AG04450 (cell line): Measurements from ENCODE around the gene CFAP45. TPM values are rescaled to one million over a fixed set of nuclear protein-coding genes. Genes with fewer than 3 reads are reported as not detected.

ENCODE experiments used
- CTCF ChIA-PET: fragments of 300-600, 350-600 bp; formaldehyde crosslinking; extraction: SDS; loops from one replicate; lab custom pipeline; 2022; ENCODE audit warnings: antibody characterized with exemption, inconsistent platforms; lab: Charles Lee
- POLR2A ChIA-PET: fragments of 350-600 bp; formaldehyde crosslinking; extraction: SDS; loops from one replicate; lab custom pipeline; 2021; ENCODE audit warnings: antibody characterized with exemption, inconsistent platforms; lab: Yijun Ruan, JAX
- DNase-seq: peaks from one replicate; pipeline ENCODE4 v3.0.0-alpha.2; 2011; ENCODE audit warnings: low read depth, low spot score
- H3K27ac ChIP-seq: one replicate; pipeline ENCODE4 v1.5.1; 2012; ENCODE audit warnings: low read depth, low read length, control low read depth
- H3K27me3 ChIP-seq: one replicate; pipeline ENCODE4 v1.6.0; 2012; ENCODE audit warnings: low read length; ENCODE audit not compliant: control insufficient read depth, insufficient read depth
- H3K4me3 ChIP-seq: 2 replicates; pipeline ENCODE4 v1.5.1; 2011; ENCODE audit warnings: mild to moderate bottlenecking, low read depth, low read length, control low read depth
- H3K9me3 ChIP-seq: 2 replicates; pipeline ENCODE4 v1.5.1; 2012; ENCODE audit warnings: low read length; ENCODE audit not compliant: control insufficient read depth, insufficient read depth
- polyA plus RNA-seq: library from polyadenylated mRNA; depleted of rRNA; stranded (reverse); fragments of >200 nt; gene quantifications from 2 replicates; pipeline ENCODE4 v1.2.3, GENCODE V29; 2011
- TF ChIP-seq, protein P1 (sequence below): IDR thresholded peaks from 2 replicates; pipeline ENCODE4 v1.5.1; 2011; ENCODE audit warnings: low read depth, low read length, control low read depth, inconsistent platforms

Gene CFAP45
- polyA plus RNA-seq, 1 experiment: 0.29 TPM

DNA sequence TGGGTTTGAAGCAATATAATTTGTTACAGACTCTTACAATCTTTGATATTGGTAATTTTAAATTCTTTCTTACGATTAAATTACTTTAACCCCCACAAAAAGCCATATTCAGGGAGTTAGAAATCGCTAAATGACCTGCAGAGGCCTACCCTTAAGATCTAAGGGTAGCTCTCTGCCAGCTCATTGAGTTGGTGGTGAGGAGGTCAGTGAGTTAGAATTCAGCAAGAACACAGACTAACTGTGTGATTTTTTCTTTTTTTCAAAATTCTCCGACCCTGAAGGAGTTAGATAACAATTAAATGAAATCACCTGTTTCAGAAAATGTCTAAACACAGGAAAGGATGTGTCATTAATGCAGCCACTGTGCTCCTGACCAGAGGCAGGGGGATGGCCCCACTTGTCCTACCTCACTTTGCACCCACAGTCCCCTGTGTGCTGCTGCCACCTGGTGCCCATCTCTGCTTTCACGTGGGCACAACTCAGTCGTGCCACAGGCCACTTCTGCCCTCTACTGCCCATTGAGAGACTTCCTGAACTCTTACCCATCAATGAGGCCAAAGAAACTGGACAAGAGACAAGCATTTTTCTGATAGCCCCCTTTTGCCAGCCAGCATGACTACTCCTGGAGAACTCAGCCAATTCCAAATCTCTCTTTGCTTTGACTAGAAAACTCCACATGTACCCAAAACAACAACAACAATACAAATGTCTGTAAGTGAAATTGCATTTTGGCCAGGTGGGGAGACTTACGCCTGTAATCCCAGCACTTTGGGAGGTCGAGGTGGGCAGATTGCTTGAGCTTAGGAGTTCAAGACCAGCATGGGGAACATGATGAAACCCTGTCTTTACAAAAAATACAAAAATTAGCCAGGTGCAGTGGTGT is 8.4 kb downstream of the CFAP45 start:
- H3K4me3 ChIP-seq: no peak overlapping the region
- CTCF ChIA-PET: interaction anchor here (0.6 to 13.3 kb wide), 46 partner anchors 9 to 854 kb away, joined by 3 to 556 read pairs (median 6); partner anchors contain the start of genes DUSP23, FCRL6, SLAMF8 and TAGLN2
- no peaks in the 10 kb centered on the region for H3K9me3 ChIP-seq
- no peaks in the 10 kb centered on the region for H3K27me3 ChIP-seq
- TF ChIP-seq, protein P1, sequence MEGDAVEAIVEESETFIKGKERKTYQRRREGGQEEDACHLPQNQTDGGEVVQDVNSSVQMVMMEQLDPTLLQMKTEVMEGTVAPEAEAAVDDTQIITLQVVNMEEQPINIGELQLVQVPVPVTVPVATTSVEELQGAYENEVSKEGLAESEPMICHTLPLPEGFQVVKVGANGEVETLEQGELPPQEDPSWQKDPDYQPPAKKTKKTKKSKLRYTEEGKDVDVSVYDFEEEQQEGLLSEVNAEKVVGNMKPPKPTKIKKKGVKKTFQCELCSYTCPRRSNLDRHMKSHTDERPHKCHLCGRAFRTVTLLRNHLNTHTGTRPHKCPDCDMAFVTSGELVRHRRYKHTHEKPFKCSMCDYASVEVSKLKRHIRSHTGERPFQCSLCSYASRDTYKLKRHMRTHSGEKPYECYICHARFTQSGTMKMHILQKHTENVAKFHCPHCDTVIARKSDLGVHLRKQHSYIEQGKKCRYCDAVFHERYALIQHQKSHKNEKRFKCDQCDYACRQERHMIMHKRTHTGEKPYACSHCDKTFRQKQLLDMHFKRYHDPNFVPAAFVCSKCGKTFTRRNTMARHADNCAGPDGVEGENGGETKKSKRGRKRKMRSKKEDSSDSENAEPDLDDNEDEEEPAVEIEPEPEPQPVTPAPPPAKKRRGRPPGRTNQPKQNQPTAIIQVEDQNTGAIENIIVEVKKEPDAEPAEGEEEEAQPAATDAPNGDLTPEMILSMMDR: peak; percentile 97
- peak; percentile 81 for DNase-seq
- H3K27ac ChIP-seq: no peak overlapping the region
- POLR2A ChIA-PET: interaction anchor here (1.7 kb wide), 1 partner anchor 93 kb away, joined by 5 read pairs; no protein-coding TSS in a partner anchor

DNA sequence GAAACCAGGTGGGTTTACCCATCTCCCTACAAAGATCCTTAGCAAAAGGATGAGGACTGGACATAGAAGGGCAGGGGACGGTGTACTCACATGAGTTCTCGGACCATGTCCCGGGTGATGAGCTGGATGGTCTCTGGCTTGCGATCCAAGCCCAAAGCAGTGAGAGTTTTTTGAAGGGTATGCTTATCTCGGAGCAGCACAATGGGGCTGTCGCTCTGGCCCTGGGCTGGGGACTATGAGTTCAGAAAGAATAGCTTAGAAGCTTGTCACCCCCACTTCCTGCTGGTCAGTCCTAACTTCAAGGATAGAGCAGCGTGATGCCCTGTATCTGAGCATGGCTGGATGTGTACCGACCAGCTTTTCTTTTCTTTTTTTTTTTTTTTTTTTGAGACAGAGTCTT is 9.6 kb downstream of the CFAP45 start:
- CTCF ChIA-PET: interaction anchor here (0.9 to 13.3 kb wide), 31 partner anchors 10 to 677 kb away, joined by 3 to 556 read pairs (median 8); partner anchors contain the start of genes DUSP23, FCRL6 and TAGLN2
- POLR2A ChIA-PET: interaction anchor here (0.7 to 1.7 kb wide), 4 partner anchors 35 to 91 kb away, joined by 3 to 5 read pairs (median 4); partner anchors contain the start of gene TAGLN2

DNA sequence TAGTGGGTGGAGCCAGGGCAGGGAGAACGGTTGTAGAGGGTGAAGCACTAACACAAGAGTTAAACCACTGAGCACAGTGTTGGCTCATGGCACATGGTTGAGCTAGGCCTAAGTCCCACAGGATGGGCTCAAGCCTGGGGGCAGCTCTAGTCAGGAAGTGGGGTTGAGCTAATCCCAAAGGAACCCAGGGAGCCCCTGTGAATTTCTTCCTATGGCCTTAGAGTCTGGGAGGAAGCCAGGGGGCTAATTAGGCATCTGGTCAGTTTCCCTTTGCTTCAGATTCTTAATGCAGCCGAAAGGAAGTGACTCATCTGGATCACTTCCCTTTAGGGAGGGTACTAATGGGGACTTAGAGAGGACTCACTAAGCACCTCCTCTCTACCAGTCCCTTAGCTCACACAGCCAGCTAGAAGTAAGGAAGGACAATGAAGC is 10.1 kb downstream of the CFAP45 start:
- TF ChIP-seq, protein P1: no peak
- POLR2A ChIA-PET: interaction anchor here (1.0 to 1.7 kb wide), 3 partner anchors 35 to 91 kb away, joined by 4 to 5 read pairs (median 5); partner anchors contain the start of gene TAGLN2
- Histone ChIP-seq H3K4me3 (no peak overlapping the region), H3K27me3 (no peaks in the 10 kb centered on the region), H3K27ac (peak overlapping the region; percentile 52), H3K9me3 (no peaks in the 10 kb centered on the region)
- DNase-seq: peak; percentile 78
- CTCF ChIA-PET: interaction anchor here (1.2 to 13.3 kb wide), 22 partner anchors 9 to 676 kb away, joined by 3 to 556 read pairs (median 12); partner anchors contain the start of genes DUSP23, FCRL6 and TAGLN2

More for the DNA sequence above, 9.6 kb downstream of the CFAP45 start:
- TF ChIP-seq, protein P1: no peak
- no peak for DNase-seq
- Histone ChIP-seq H3K4me3 (no peak overlapping the region), H3K27ac (no peak overlapping the region), H3K27me3 (no peaks in the 10 kb centered on the region), H3K9me3 (no peaks in the 10 kb centered on the region)

DNA sequence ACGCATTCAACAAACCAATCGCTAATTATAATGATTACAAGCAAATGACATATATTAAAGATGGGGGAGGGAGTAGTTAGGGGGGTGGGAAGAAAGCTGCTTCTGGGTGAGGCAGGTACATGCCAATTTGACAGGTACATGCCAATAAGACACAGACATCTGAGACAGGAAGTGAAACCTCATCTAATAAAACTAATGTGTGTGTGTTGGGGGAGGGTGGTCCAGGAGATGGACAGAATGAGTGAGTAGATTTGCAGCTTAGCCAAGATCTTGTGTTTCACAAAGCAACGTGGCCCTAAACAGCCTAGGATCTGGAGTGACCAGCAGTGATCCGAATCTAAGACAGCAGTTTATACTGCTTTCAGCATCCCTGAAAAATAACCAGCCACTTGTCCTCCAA is 10.8 kb downstream of the CFAP45 start:
- H3K27ac ChIP-seq: peak overlapping the region; percentile 52
- CTCF ChIA-PET: interaction anchor here (0.6 to 13.3 kb wide), 15 partner anchors 9 to 676 kb away, joined by 3 to 556 read pairs (median 14); partner anchors contain the start of genes DUSP23, FCRL6 and TAGLN2
- POLR2A ChIA-PET: interaction anchor here (0.7 to 1.3 kb wide), 3 partner anchors 36 to 224 kb away, joined by 3 to 11 read pairs (median 4); no protein-coding TSS in a partner anchor
- DNase-seq: no peak
- TF ChIP-seq, protein P1: no peak
- H3K9me3 ChIP-seq: no peaks in the 10 kb centered on the region
- H3K27me3 ChIP-seq: no peaks in the 10 kb centered on the region
- no peak overlapping the region for H3K4me3 ChIP-seq
